B cell (primary cell): ENCODE results near the gene SCN2B. TPM values are rescaled to one million over a fixed set of nuclear protein-coding genes. Genes with fewer than 3 reads are reported as not detected.

Experiments
- ATAC-seq: fragments of 200-7000 bp; cut with Tn5 transposase; one replicate; pipeline ENCODE4 v1.10.0; 2021; ENCODE audit warnings: low read depth, mild to moderate bottlenecking, moderate number of reproducible peaks, moderate library complexity
- CTCF ChIA-PET: fragments of 350-600 bp; sonication (Branson Sonifier 250); formaldehyde crosslinking; loops from one replicate; lab custom pipeline; 2021; ENCODE audit warnings: antibody characterized with exemption, inconsistent platforms; lab: Charles Lee
- POLR2A ChIA-PET: fragments of 350-600 bp; sonication (Branson Sonifier 250); formaldehyde crosslinking; loops from one replicate; lab custom pipeline; 2021; ENCODE audit warnings: antibody characterized with exemption; lab: Charles Lee
- DNase-seq: peaks from one replicate; pipeline ENCODE4 v3.0.0; 2013
- H2AFZ ChIP-seq: 2 replicates; pipeline ENCODE4 v1.6.1; 2012; ENCODE audit warnings: mild to moderate bottlenecking, low read depth, low read length; ENCODE audit not compliant: insufficient read depth, poor library complexity, severe bottlenecking
- H3K27ac ChIP-seq, 2 donors: 1 replicate in 1 of 2; 2 replicates in 1 of 2; pipeline ENCODE4 v1.5.1; 2012 to 2013; ENCODE audit warnings: low read length in 2 of 2, mild to moderate bottlenecking in 2 of 2, moderate library complexity in 1 of 2
- H3K27me3 ChIP-seq, 4 experiments: fragments of 200-600 bp in 1 of 4; sonication (generic) in 1 of 4; replicated peaks in 1 of 4; 1 replicate in 2 of 4; 2 replicates in 2 of 4; pipeline versions ENCODE4 v1.6.1 to v1.7.0; 2013 to 2016; ENCODE audit warnings: low read length in 3 of 4, mild to moderate bottlenecking in 2 of 4, mixed read lengths in 1 of 4, moderate library complexity in 1 of 4; ENCODE audit not compliant: insufficient read depth in 4 of 4, control insufficient read depth in 3 of 4; ENCODE audit errors: control extremely low read depth in 1 of 4
- H3K36me3 ChIP-seq, 2 experiments: replicated peaks in 1 of 2; 1 replicate in 1 of 2; 2 replicates in 1 of 2; pipeline versions ENCODE4 v1.6.1 to v1.7.1; 2013; ENCODE audit warnings: low read length in 1 of 2; ENCODE audit not compliant: insufficient read depth in 2 of 2, control insufficient read depth in 1 of 2; ENCODE audit errors: control extremely low read depth in 1 of 2, extremely low read depth in 1 of 2
- H3K4me1 ChIP-seq, 2 donors: fragments of 200-600 bp in 1 of 2; sonication (generic) in 1 of 2; 1 replicate in 1 of 2; 2 replicates in 1 of 2; pipeline versions ENCODE4 v1.5.1 to v1.6.1; 2013 to 2017; ENCODE audit warnings: low read length in 2 of 2; ENCODE audit not compliant: control insufficient read depth in 2 of 2, insufficient read depth in 2 of 2
- H3K4me2 ChIP-seq: replicated peaks from 2 replicates; pipeline ENCODE3; 2012; ENCODE audit warnings: mild to moderate bottlenecking, low read depth, low read length; ENCODE audit not compliant: poor library complexity, severe bottlenecking
- H3K4me3 ChIP-seq, 5 experiments: fragments of 200-600 bp in 1 of 5; sonication (generic) in 1 of 5; 1 replicate in 3 of 5; 2 replicates in 2 of 5; pipeline versions ENCODE4 v1.5.1 to v1.7.0; 2011 to 2016; ENCODE audit warnings: low read length in 4 of 5, mild to moderate bottlenecking in 4 of 5, low read depth in 2 of 5, control low read depth in 1 of 5, moderate library complexity in 1 of 5; ENCODE audit not compliant: insufficient read depth in 1 of 5; ENCODE audit errors: control extremely low read depth in 1 of 5, extremely low read depth in 1 of 5
- H3K79me2 ChIP-seq: fragments of 200-600 bp; sonication (generic); one replicate; pipeline ENCODE4 v1.6.0; 2016; ENCODE audit warnings: low read length; ENCODE audit not compliant: control insufficient read depth, insufficient read depth
- H3K9ac ChIP-seq: fragments of 200-600 bp; sonication (generic); 2 replicates; pipeline ENCODE4 v1.6.1; 2017; ENCODE audit warnings: mild to moderate bottlenecking, low read length, moderate library complexity
- H3K9me3 ChIP-seq, 3 donors: one replicate each; pipeline versions ENCODE4 v1.6.1 to v1.7.1; 2013; ENCODE audit warnings: low read length in 2 of 3; ENCODE audit not compliant: control insufficient read depth in 2 of 3, insufficient read depth in 1 of 3; ENCODE audit errors: control extremely low read depth in 1 of 3
- H4K20me1 ChIP-seq: 2 replicates; pipeline ENCODE4 v1.6.0; 2012; ENCODE audit warnings: mild to moderate bottlenecking, low read length; ENCODE audit not compliant: insufficient read depth, control insufficient read depth, poor library complexity, severe bottlenecking
- H3K27ac Mint-ChIP-seq: one replicate; pipeline ENCODE4 v1.8.0; 2021; ENCODE audit warnings: mixed read lengths
- H3K27me3 Mint-ChIP-seq: one replicate; pipeline ENCODE4 v1.8.0; 2021; ENCODE audit warnings: mixed read lengths
- H3K4me1 Mint-ChIP-seq: one replicate; pipeline ENCODE4 v1.8.0; 2021; ENCODE audit warnings: mixed read lengths
- H3K4me3 Mint-ChIP-seq: one replicate; pipeline ENCODE4 v1.8.0; 2021; ENCODE audit warnings: mixed read lengths
- H3K9me3 Mint-ChIP-seq: one replicate; pipeline ENCODE4 v1.8.0; 2022; ENCODE audit warnings: mixed read lengths; ENCODE audit not compliant: insufficient read depth
- CTCF ChIP-seq: fragments of 200-600 bp; IDR thresholded peaks from one replicate; pipeline ENCODE4 v1.8.0; 2022; ENCODE audit warnings: antibody characterized with exemption, mild to moderate bottlenecking
- EZH2 ChIP-seq: IDR thresholded peaks from 2 replicates; pipeline ENCODE4 v1.6.1; 2012; ENCODE audit warnings: borderline replicate concordance, low read depth, mild to moderate bottlenecking, moderate library complexity, low read length; ENCODE audit not compliant: insufficient read depth, poor library complexity, severe bottlenecking
- WGBS: methylation state at CpG from one replicate; pipeline ENCODE4 v1.1.5; 2013; ENCODE audit warnings: missing lambda C conversion rate; ENCODE audit not compliant: insufficient coverage; 5-methylcytosine and 5-hydroxymethylcytosine counted together
- intact Hi-C: fragments of 100-400 bp; cut with micrococcal nuclease; formaldehyde crosslinking; loops from one replicate; pipeline ENCODE4 v1.10.0; 2022
- polyA plus RNA-seq: library from polyadenylated mRNA; depleted of rRNA; stranded (reverse); fragments of >200 nt; gene quantifications from 2 replicates; pipeline ENCODE4 v1.2.3, GENCODE V29; 2012
- total RNA-seq, 2 donors: library from RNA; stranded (reverse); fragments of 120-200 nt in 1 of 2; gene quantifications; 1 replicate in 1 of 2; 2 replicates in 1 of 2; pipeline versions ENCODE4 v1.2.3 to v1.2.4, GENCODE V29; 2013 to 2022

Gene SCN2B
- total and polyA plus RNA-seq, 2 donors (not counting 1 experiment from before 2014, with no cell fraction given), result not detected

GRCh38 chr11:118143661-118144185, 32.7 kb downstream of the SCN2B start:
- WGBS, result 89% methylated on average over 7 of the region's 12 CpGs
- no peak overlapping the region for H2AFZ ChIP-seq
- ChIA-PET CTCF (interaction anchor here (0.8 to 8.7 kb wide), 10 partner anchors 9 to 345 kb away, joined by 3 to 96 read pairs (median 4); partner anchors contain the start of gene SCN4B), POLR2A (no interaction called here)
- H3K4me1 ChIP-seq, result peaks cover 0 to 6% of the 10 kb centered on the region in 2 donors
- Mint-ChIP-seq H3K9me3 (no peaks in the 10 kb centered on the region), H3K27me3 (peaks cover 79% of the 10 kb centered on the region), H3K4me1 (peaks cover 7% of the 10 kb centered on the region), H3K4me3 (no peak overlapping the region), H3K27ac (no peak overlapping the region)
- intact Hi-C loops, result loop anchor here (2.0 kb wide), 2 partner anchors 147 to 467 kb away; no protein-coding TSS in a partner anchor
- peaks cover 0 to 67% (median 23%) of the 10 kb centered on the region in 4 experiments for H3K27me3 ChIP-seq
- H3K9me3 ChIP-seq, result no peaks in the 10 kb centered on the region
- no peak overlapping the region for H3K27ac ChIP-seq
- H3K36me3 ChIP-seq, result no peaks in the 10 kb centered on the region
- no peak overlapping the region for H3K9ac ChIP-seq
- H4K20me1 ChIP-seq, result no peaks in the 10 kb centered on the region
- DNase-seq (no peak), ATAC-seq (no peak)
- TF ChIP-seq CTCF (no peak), EZH2 (no peak)
- no peak overlapping the region for H3K4me3 ChIP-seq
- H3K79me2 ChIP-seq, result no peaks in the 10 kb centered on the region
- H3K4me2 ChIP-seq, result no peak overlapping the region

- no peaks in the 10 kb centered on the region for H3K79me2 ChIP-seq
- WGBS, result 27% methylated on average over 6 of the region's 6 CpGs
- H3K4me1 Mint-ChIP-seq, result peaks cover 7% of the 10 kb centered on the region
- no peaks in the 10 kb centered on the region for H3K9me3 ChIP-seq
- intact Hi-C loops, result no loop called here
- no peak overlapping the region for H3K9ac ChIP-seq
- peak overlapping the region; percentile 7 for H2AFZ ChIP-seq
- H3K27me3 Mint-ChIP-seq, result peaks cover 75% of the 10 kb centered on the region
- no peak overlapping the region for H3K27ac Mint-ChIP-seq
- DNase-seq, result no peak
- no peak for TF ChIP-seq EZH2
- no peak for TF ChIP-seq CTCF
- POLR2A ChIA-PET, result no interaction called here
- H4K20me1 ChIP-seq, result no peaks in the 10 kb centered on the region
- H3K4me3 Mint-ChIP-seq, result no peak overlapping the region
- no peaks in the 10 kb centered on the region for H3K36me3 ChIP-seq
- peaks cover 0 to 60% (median 23%) of the 10 kb centered on the region in 4 experiments for H3K27me3 ChIP-seq
- H3K4me1 ChIP-seq, result peaks cover 0 to 6% of the 10 kb centered on the region in 2 donors
- ATAC-seq, result no peak
- no peaks in the 10 kb centered on the region for H3K9me3 Mint-ChIP-seq
- H3K4me2 ChIP-seq, result no peak overlapping the region
- CTCF ChIA-PET, result interaction anchor here (0.9 to 8.7 kb wide), 6 partner anchors 9 to 346 kb away, joined by 3 to 96 read pairs (median 4); no protein-coding TSS in a partner anchor
- H3K27ac ChIP-seq, result no peak overlapping the region
- no peak overlapping the region for H3K4me3 ChIP-seq
Observed at GRCh38 chr11:118142809-118143208, 33.6 kb downstream of the SCN2B start.
